ENCODE measurements around the gene BCAP31.

The BCAP31 gene

DNA sequence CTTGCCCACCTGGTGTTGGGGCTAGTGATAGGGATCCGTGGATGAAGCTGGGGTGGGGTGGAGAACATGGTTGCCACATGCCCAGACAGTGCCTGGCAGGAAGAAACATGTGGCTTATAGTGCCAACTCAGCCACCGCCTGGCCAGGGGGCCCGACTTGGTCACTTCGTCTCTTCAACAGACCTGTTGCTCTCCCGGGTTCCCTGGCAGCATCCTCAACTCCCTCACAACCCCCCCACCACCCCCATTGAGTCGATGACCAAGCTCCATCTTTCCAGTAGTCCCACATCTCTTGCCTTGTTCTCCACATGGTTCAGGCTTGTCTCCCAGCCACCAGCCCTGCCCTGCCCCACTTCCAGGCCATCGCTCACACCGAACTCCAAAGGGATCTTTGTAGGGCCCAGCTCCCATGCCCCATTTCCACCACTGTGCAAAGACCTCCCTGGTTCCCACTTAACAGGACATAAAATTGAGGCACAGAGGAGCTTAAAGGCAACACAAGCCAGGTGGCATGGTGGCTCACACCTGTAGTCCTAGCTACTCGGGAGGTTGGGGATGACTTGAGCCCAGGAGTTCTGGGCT lies 58.4 kb downstream of the BCAP31 start:
- no peak for DNase-seq (ENCODE audit: extremely low spot score)
- ChIA-PET POLR2A (no interaction called here), CTCF (interaction anchor here (0.9 to 11.4 kb wide), 5 partner anchors 57 to 724 kb away, joined by 3 to 118 read pairs (median 5); no protein-coding TSS in a partner anchor)
- TF ChIP-seq, protein P1, sequence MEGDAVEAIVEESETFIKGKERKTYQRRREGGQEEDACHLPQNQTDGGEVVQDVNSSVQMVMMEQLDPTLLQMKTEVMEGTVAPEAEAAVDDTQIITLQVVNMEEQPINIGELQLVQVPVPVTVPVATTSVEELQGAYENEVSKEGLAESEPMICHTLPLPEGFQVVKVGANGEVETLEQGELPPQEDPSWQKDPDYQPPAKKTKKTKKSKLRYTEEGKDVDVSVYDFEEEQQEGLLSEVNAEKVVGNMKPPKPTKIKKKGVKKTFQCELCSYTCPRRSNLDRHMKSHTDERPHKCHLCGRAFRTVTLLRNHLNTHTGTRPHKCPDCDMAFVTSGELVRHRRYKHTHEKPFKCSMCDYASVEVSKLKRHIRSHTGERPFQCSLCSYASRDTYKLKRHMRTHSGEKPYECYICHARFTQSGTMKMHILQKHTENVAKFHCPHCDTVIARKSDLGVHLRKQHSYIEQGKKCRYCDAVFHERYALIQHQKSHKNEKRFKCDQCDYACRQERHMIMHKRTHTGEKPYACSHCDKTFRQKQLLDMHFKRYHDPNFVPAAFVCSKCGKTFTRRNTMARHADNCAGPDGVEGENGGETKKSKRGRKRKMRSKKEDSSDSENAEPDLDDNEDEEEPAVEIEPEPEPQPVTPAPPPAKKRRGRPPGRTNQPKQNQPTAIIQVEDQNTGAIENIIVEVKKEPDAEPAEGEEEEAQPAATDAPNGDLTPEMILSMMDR (IDR thresholded peaks at IDR 0.05; ENCODE audit: control extremely low read depth, extremely low read depth, low read depth, missing control alignments): no peak

DNA sequence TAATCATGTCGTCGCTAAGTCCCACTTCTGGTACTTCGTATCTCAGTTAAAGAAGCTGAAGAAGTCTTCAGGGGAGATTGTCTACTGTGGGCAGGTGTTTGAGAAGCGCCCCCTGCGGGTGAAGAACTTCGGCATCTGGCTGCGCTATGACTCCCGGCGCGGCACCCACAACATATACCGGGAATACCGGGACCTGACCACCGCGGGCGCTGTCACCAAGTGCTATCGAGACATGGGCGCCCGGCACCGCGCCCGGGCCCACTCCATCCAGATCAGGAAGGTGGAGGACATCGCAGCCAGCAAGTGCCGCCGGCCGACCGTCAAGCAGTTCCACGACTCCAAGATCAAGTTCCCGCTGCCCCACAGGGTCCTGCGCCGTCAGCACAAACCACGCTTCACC lies 61.9 kb downstream of the BCAP31 start:
- ChIA-PET POLR2A (no interaction called here), CTCF (interaction anchor here (0.7 to 11.4 kb wide), 13 partner anchors 10 to 721 kb away, joined by 3 to 118 read pairs (median 6); partner anchors contain the start of genes DUSP9 and PLXNB3)
- TF ChIP-seq, protein P1 (IDR thresholded peaks at IDR 0.05; ENCODE audit: control extremely low read depth, extremely low read depth, low read depth, missing control alignments): peak; percentile 43
- DNase-seq (ENCODE audit: extremely low spot score): peak; percentile 17

DNA sequence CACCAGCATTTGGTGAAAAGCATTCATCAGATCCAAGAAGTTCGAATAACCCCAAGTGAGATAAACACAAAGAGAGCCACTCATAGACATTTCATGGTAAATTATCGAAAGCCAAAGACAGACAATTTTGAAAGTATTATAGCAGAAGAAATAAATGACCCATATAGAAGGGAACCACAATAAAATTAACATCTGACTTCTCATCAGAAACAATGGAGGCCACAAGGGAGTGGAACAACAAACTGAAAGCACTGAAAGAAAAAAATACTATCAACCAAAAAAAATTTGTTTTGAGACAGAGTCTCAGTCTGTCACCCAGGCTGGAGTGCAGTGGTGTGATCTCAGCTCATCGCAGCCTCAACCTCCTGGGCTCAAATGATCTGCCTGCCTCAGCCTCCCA lies 64.9 kb downstream of the BCAP31 start:
- no peak for DNase-seq (ENCODE audit: extremely low spot score)
- POLR2A ChIA-PET: no interaction called here
- TF ChIP-seq, protein P1 (IDR thresholded peaks at IDR 0.05; ENCODE audit: control extremely low read depth, extremely low read depth, low read depth, missing control alignments): no peak
- CTCF ChIA-PET: interaction anchor here (1.1 to 11.4 kb wide), 5 partner anchors 9 to 718 kb away, joined by 3 to 118 read pairs (median 4); partner anchors contain the start of gene DUSP9

DNA sequence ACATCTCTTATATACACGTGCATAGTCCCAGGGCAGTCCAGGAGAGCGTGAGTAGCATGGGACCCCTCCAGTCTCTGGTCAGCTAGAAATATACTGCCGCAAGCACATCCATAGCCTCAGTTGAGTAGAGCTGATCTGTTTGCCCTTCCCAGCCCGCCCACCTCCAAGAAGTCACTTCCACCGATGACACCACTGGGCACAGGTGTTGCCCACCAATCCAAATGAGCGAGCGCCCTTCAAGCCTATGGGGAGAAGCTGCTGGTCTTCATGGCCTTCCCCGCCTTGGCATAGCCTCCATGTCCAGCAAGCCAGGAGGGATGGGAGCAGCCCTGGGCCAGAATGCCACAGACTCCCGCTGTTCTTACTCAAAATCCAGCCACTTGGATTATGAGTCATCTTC lies 67.0 kb downstream of the BCAP31 start:
- no peak for DNase-seq (ENCODE audit: extremely low spot score)
- CTCF ChIA-PET: interaction anchor here (0.9 to 1.9 kb wide), 7 partner anchors 8 to 738 kb away, joined by 3 to 8 read pairs (median 4); no protein-coding TSS in a partner anchor
- TF ChIP-seq, protein P1 (IDR thresholded peaks at IDR 0.05; ENCODE audit: control extremely low read depth, extremely low read depth, low read depth, missing control alignments): no peak
- POLR2A ChIA-PET: no interaction called here

DNA sequence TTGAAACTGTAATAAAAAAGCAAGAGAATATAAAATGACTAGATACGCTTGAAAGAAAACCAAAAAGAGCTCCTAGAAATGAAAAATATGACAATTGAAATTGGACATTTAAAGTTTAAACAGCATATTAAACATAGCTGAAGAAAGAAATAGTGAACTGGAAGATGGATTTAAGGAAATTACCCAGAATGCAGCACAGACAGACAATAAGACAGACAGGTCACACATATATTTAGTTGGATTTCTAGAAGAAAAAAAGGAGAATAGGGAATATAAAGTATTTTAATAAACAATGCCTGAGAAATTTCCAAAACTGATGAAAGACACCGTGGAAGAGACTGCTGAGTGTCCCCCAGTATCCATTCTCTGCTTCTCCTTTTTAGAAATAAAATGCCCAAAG lies 70.6 kb downstream of the BCAP31 start:
- CTCF ChIA-PET: interaction anchor here (1.2 to 2.2 kb wide), 4 partner anchors 9 to 114 kb away, joined by 3 to 10 read pairs (median 4); no protein-coding TSS in a partner anchor
- DNase-seq (ENCODE audit: extremely low spot score): no peak
- TF ChIP-seq, protein P1 (IDR thresholded peaks at IDR 0.05; ENCODE audit: control extremely low read depth, extremely low read depth, low read depth, missing control alignments): no peak
- POLR2A ChIA-PET: no interaction called here

DNA sequence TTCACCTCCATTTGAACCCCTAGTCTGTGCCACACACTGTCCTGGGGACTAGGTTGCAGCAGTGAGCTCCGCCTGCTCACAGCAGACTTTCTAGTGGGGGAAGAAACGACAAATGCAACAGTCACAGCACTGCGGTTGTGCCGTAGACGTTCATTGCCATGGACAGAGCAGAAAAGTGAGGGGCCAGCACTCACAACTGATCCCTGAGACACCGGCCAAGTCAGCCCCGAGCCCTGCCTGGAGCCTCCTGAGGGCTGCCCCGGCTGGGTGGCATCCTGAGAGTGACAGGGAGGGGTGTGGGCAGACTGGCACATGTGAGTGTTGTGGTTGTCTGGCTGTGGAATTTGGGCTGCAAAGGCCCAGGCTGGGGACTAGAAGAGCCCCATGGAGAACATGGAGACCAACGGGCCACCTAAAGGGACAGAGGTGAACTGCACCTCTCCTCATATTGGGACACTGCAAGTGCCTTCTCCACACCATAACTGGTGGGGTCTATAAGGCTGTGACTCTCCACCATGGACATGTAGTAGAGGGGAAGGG lies 72.6 kb downstream of the BCAP31 start:
- CTCF ChIA-PET: interaction anchor here (1.1 to 5.1 kb wide), 4 partner anchors 11 to 114 kb away, joined by 3 to 35 read pairs (median 4); no protein-coding TSS in a partner anchor
- POLR2A ChIA-PET: no interaction called here
- TF ChIP-seq, protein P1 (IDR thresholded peaks at IDR 0.05; ENCODE audit: control extremely low read depth, extremely low read depth, low read depth, missing control alignments): no peak
- no peak for DNase-seq (ENCODE audit: extremely low spot score)
